NT2/D1 (cell line): ENCODE data around the gene LYPLAL1.
A peak's percentile ranks its signal among the peaks of the same experiment; 100 is the strongest.

Source experiments
- DNase-seq: peaks from one replicate; pipeline ENCODE4 v3.0.0-alpha.2; 2011; ENCODE audit warnings: low read depth, low spot score
- H3K27me3 ChIP-seq: 2 replicates; pipeline ENCODE4 v1.6.0; 2011; ENCODE audit warnings: mild to moderate bottlenecking; ENCODE audit not compliant: insufficient read length, insufficient read depth
- H3K36me3 ChIP-seq: 2 replicates; pipeline ENCODE4 v1.6.1; 2011; ENCODE audit warnings: mild to moderate bottlenecking, low read length, mixed read lengths; ENCODE audit not compliant: insufficient read depth, insufficient read length
- H3K4me1 ChIP-seq: 2 replicates; pipeline ENCODE4 v1.5.1; 2011; ENCODE audit not compliant: insufficient read depth, insufficient read length
- H3K4me3 ChIP-seq: 2 replicates; pipeline ENCODE4 v1.5.1; 2011; ENCODE audit warnings: low read depth; ENCODE audit not compliant: insufficient read length
- H3K9ac ChIP-seq: 2 replicates; pipeline ENCODE4 v1.6.0; 2011; ENCODE audit warnings: low read depth; ENCODE audit not compliant: insufficient read length
- H3K9me3 ChIP-seq: 2 replicates; pipeline ENCODE4 v1.5.1; 2011; ENCODE audit warnings: mild to moderate bottlenecking, low read length; ENCODE audit not compliant: insufficient read depth
- SUZ12 ChIP-seq: IDR thresholded peaks from 2 replicates; pipeline ENCODE4 v1.6.1; 2011; ENCODE audit not compliant: insufficient read length, insufficient read depth; ENCODE audit errors: extremely low read depth
- YY1 ChIP-seq: IDR thresholded peaks from 2 replicates; pipeline ENCODE4 v1.6.1; 2011; ENCODE audit not compliant: insufficient read length, insufficient read depth
- ZNF274 ChIP-seq: IDR thresholded peaks from 2 replicates; pipeline ENCODE4 v1.6.1; 2011; ENCODE audit warnings: mild to moderate bottlenecking, low read depth, low read length

Gene LYPLAL1

DNA sequence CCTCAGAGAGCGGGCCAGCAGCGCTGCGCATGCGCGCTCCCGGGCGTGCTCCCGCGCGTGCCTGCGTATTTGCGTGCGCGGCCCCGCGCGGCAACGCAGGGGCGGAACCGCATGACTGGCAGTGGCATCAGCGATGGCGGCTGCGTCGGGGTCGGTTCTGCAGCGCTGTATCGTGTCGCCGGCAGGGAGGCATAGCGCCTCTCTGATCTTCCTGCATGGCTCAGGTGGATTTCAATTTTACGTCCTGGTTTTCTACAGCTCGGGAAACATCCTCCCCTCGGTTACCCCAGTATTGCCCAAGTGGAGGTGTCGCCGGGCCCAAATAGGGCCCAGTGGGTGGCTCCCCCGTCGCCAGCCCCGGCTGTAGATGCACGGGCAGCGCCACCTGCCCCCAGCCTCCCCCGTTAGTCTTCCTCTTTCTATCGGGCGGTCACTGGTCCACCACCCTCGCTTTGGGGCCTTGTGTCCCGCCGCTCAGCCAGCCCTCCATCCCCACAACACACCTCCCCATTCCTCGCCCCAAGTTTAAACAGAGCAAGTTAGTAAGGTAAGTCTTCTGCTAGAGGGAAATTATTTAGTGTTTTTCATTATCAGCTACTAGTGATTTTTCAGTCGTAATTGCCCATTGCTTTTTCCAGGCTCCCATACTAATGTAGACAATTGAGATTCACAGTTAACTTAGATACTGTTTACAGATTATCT lies at the start of gene LYPLAL1:
LYPLAL1 (plus strand) TSS at position 121 of the 702 bp plus-strand sequence; CDS start at position 134, 13 bp downstream.
- Histone ChIP-seq H3K9me3 (no peaks in the 10 kb centered on the region), H3K4me1 (no peaks in the 10 kb centered on the region), H3K9ac (peak within 1 kb of the TSS; percentile 79), H3K36me3 (peaks cover 24% of the 10 kb centered on the region), H3K4me3 (peak within 1 kb of the TSS; percentile 76), H3K27me3 (no peaks in the 10 kb centered on the region)
- peak; percentile 87 for DNase-seq
- no peak for TF ChIP-seq SUZ12
- peak; percentile 67 for TF ChIP-seq YY1

GRCh38 chr1:219124163-219124562 lies 49.5 kb upstream of the LYPLAL1 start:
- Histone ChIP-seq H3K4me3 (no peak overlapping the region), H3K36me3 (no peaks in the 10 kb centered on the region), H3K9ac (no peak overlapping the region), H3K27me3 (no peaks in the 10 kb centered on the region), H3K9me3 (no peaks in the 10 kb centered on the region), H3K4me1 (no peaks in the 10 kb centered on the region)
- TF ChIP-seq ZNF274 (no peak), YY1 (no peak), SUZ12 (no peak)
- no peak for DNase-seq

- H3K4me3 ChIP-seq: no peak overlapping the region
- H3K27me3 ChIP-seq: no peaks in the 10 kb centered on the region
- no peak for DNase-seq
- H3K4me1 ChIP-seq: no peaks in the 10 kb centered on the region
- no peak overlapping the region for H3K9ac ChIP-seq
- H3K9me3 ChIP-seq: no peaks in the 10 kb centered on the region
- TF ChIP-seq ZNF274: no peak
- no peak for TF ChIP-seq YY1
- no peak for TF ChIP-seq SUZ12
- no peaks in the 10 kb centered on the region for H3K36me3 ChIP-seq
These were observed 48.3 kb upstream of the LYPLAL1 start for GRCh38 chr1:219125342-219125741.

DNA sequence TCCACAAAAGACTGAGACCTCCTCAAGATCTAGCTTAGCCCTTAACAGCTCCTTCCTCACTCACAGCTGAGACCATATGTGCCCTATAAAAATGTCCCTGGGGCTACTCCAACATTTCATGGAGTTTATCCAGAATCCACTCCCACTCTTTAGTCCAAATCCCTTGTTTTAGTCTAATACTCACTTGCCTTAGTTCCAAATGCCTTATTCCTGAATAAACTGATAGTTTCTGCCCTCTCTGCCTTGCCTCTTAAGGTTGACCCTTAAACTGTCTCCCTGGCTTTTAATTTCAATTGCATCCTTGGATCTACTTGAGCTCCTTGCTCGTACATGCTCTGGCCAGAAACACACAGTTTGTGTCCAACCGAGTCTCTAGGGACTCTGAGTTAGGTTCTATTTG lies 47.3 kb upstream of the LYPLAL1 start:
- DNase-seq: no peak
- Histone ChIP-seq H3K9me3 (no peaks in the 10 kb centered on the region), H3K27me3 (no peaks in the 10 kb centered on the region), H3K36me3 (no peaks in the 10 kb centered on the region), H3K4me3 (no peak overlapping the region), H3K9ac (no peak overlapping the region), H3K4me1 (no peaks in the 10 kb centered on the region)
- no peak for TF ChIP-seq YY1
- no peak for TF ChIP-seq SUZ12
- no peak for TF ChIP-seq ZNF274

DNA sequence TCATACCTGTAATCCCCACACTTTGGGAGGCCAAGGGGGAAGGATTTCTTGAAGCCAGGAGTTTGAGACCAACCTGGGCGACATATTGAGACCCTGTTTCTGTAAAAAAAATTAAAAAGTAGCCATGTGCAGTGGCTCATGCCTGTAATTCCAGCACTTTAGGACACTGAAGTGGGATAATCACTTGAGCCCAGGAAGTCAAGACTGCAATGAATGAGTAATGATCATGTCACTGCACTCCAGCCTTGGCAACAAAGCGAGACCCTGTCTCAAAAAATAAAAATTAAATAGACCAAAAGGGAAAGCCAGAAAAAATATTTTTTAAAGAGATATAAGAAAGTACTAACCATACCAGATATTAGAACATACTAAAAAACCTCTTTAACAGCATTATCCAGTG lies 44.7 kb upstream of the LYPLAL1 start:
- Histone ChIP-seq H3K9me3 (no peaks in the 10 kb centered on the region), H3K4me1 (no peaks in the 10 kb centered on the region), H3K9ac (no peak overlapping the region), H3K36me3 (no peaks in the 10 kb centered on the region), H3K27me3 (no peaks in the 10 kb centered on the region), H3K4me3 (no peak overlapping the region)
- no peak for DNase-seq
- TF ChIP-seq YY1 (no peak), ZNF274 (no peak), SUZ12 (no peak)

GRCh38 chr1:219130366-219130935 lies 43.2 kb upstream of the LYPLAL1 start:
- Histone ChIP-seq H3K9ac (no peak overlapping the region), H3K9me3 (no peaks in the 10 kb centered on the region; the same call in 1 of the 2 replicates), H3K4me3 (no peak overlapping the region), H3K27me3 (no peaks in the 10 kb centered on the region), H3K36me3 (no peaks in the 10 kb centered on the region), H3K4me1 (no peaks in the 10 kb centered on the region)
- no peak for DNase-seq
- TF ChIP-seq SUZ12 (no peak), YY1 (no peak), ZNF274 (no peak)

- TF ChIP-seq SUZ12 (no peak), YY1 (no peak), ZNF274 (no peak)
- no peaks in the 10 kb centered on the region for H3K27me3 ChIP-seq
These were observed 40.7 kb upstream of the LYPLAL1 start for GRCh38 chr1:219132939-219133338.

More at GRCh38 chr1:219132939-219133338, 40.7 kb upstream of the LYPLAL1 start:
- DNase-seq: no peak
- no peak overlapping the region for H3K4me3 ChIP-seq
- no peaks in the 10 kb centered on the region; the same call in 1 of the 2 replicates for H3K9me3 ChIP-seq
- no peaks in the 10 kb centered on the region for H3K36me3 ChIP-seq
- H3K4me1 ChIP-seq: no peaks in the 10 kb centered on the region
- no peak overlapping the region for H3K9ac ChIP-seq
